ENCODE results near the gene P4HA1. TPM values are rescaled to one million over a fixed set of nuclear protein-coding genes. Genes with fewer than 3 reads are reported as not detected.

P4HA1 gene
- polyA plus RNA-seq, 1 experiment: 245 TPM

DNA sequence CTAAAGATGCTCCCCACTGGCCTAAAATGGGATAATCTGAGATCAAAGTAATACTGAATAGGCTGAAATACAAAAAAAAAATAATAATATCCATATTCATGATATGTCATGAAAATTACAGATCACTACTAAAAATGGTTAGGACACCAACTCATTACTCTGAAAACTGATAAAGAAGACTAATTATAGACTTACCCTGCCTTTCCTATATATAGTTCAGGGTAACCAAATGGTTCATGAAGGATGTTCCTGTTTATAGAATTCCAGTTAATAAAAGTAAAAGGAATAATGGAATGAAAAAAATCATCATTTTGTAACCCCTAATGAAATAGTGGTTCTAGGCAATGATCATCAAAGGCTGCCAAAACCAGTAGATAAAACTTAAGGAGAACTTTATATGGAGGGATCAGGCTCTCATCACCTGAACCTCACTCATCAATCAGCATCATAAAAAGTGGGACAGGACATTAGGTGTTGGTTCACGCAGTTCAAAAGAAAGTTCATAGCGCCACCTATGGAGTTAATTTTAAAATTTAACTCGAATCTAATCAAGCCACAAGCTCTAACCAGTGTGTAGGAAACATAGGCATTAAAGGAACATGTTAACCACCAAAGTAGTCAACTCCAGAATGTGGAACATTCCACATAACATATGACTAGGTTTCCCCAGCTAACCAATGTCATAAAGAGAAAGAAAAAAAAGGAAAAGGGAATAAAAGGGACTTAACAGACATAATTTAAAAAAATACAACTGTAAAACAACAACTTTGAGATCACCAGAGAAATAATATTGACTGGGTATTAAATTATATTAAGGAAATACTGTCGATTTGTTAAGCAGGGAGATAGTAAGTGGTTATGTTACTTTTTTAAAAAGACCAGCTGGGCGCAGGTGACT is 35.7 kb downstream of the P4HA1 start:
- Histone ChIP-seq H3K9me3 (ENCODE audit: control insufficient read depth, insufficient read depth, low read length) (no peaks in the 10 kb centered on the region), H3K27ac (ENCODE audit: low read depth, low read length) (no peak overlapping the region), H3K4me3 (ENCODE audit: low read depth, low read length) (no peak overlapping the region), H3K27me3 (ENCODE audit: control insufficient read depth, insufficient read depth, low read length) (no peaks in the 10 kb centered on the region)
- ChIA-PET POLR2A (interaction anchor here (0.7 to 2.1 kb wide), 2 partner anchors 35 to 729 kb away, joined by 6 to 9 read pairs; partner anchors contain the start of gene P4HA1), CTCF (interaction anchor here (0.6 to 1.1 kb wide), 8 partner anchors 8 to 696 kb away, joined by 3 to 6 read pairs (median 4); no protein-coding TSS in a partner anchor)
- DNase-seq (ENCODE audit: low read depth, low spot score): no peak
- peak; percentile 48 for TF ChIP-seq CTCF (IDR thresholded peaks at IDR 0.05; ENCODE audit: low read depth, low read length)

DNA sequence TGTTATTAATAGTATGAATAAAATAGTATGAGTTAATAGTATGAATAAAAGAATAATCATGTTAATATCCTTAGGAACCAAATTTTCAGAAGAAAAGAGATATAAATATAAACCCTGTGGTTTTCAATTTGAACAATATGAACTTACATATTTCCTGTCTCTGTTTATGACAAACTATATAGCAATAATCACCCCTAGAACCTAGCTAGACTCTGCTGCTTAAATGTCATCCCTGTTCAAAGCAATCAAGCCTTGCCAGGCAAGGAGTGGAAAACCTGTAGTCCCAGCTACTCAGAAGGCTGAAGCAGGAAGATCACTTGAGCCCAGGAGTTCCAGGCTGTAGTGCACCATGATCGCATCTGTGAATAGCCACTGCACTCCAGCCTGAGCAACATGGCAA is 36.5 kb downstream of the P4HA1 start:
- no peak for TF ChIP-seq CTCF (IDR thresholded peaks at IDR 0.05; ENCODE audit: low read depth, low read length)
- POLR2A ChIA-PET: no interaction called here
- Histone ChIP-seq H3K9me3 (ENCODE audit: control insufficient read depth, insufficient read depth, low read length) (no peaks in the 10 kb centered on the region), H3K27ac (ENCODE audit: low read depth, low read length) (no peak overlapping the region), H3K4me3 (ENCODE audit: low read depth, low read length) (no peak overlapping the region), H3K27me3 (ENCODE audit: control insufficient read depth, insufficient read depth, low read length) (no peaks in the 10 kb centered on the region)
- CTCF ChIA-PET: no interaction called here
- DNase-seq (ENCODE audit: low read depth, low spot score): no peak

- H3K9me3 ChIP-seq (ENCODE audit: control insufficient read depth, insufficient read depth, low read length): no peaks in the 10 kb centered on the region
- no peak overlapping the region for H3K4me3 ChIP-seq (ENCODE audit: low read depth, low read length)
- ChIA-PET CTCF (interaction anchor here (0.7 kb wide), 1 partner anchor 187 kb away, joined by 6 read pairs; no protein-coding TSS in a partner anchor), POLR2A (interaction anchor here (0.6 kb wide), 1 partner anchor 683 kb away, joined by 3 read pairs; no protein-coding TSS in a partner anchor)
- no peaks in the 10 kb centered on the region for H3K27me3 ChIP-seq (ENCODE audit: control insufficient read depth, insufficient read depth, low read length)
- no peak for TF ChIP-seq CTCF (IDR thresholded peaks at IDR 0.05; ENCODE audit: low read depth, low read length)
- DNase-seq (ENCODE audit: low read depth, low spot score): no peak
- no peak overlapping the region for H3K27ac ChIP-seq (ENCODE audit: low read depth, low read length)
Measured at GRCh38 chr10:73058057-73058591, 38.5 kb downstream of the P4HA1 start.

DNA sequence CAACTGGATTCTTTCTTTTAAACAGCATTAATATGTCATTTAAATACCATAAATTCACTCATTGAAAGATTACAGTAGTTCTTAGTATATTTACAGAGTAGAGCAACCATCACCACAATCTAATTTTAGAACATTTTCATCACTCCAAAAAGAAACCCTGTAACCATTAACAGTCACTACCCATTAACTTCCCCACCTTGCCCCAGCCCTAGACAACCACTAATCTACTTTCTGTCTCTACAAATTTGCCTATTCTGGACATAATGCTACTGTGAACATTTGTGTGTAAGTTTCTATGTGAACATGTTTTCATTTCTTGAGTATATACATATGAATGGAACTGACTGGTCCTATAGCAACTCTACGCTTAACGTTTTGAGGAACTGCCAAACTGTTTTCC is 42.4 kb downstream of the P4HA1 start:
- TF ChIP-seq CTCF (IDR thresholded peaks at IDR 0.05; ENCODE audit: low read depth, low read length): no peak
- Histone ChIP-seq H3K4me3 (ENCODE audit: low read depth, low read length) (no peak overlapping the region), H3K27me3 (ENCODE audit: control insufficient read depth, insufficient read depth, low read length) (no peaks in the 10 kb centered on the region), H3K9me3 (ENCODE audit: control insufficient read depth, insufficient read depth, low read length) (no peaks in the 10 kb centered on the region), H3K27ac (ENCODE audit: low read depth, low read length) (no peak overlapping the region)
- no peak for DNase-seq (ENCODE audit: low read depth, low spot score)
- ChIA-PET POLR2A (no interaction called here), CTCF (no interaction called here)

- Histone ChIP-seq H3K27ac (ENCODE audit: low read depth, low read length) (no peak overlapping the region), H3K4me3 (ENCODE audit: low read depth, low read length) (no peak overlapping the region), H3K27me3 (ENCODE audit: control insufficient read depth, insufficient read depth, low read length) (no peaks in the 10 kb centered on the region), H3K9me3 (ENCODE audit: control insufficient read depth, insufficient read depth, low read length) (no peaks in the 10 kb centered on the region)
- CTCF ChIA-PET: interaction anchor here (1.5 kb wide), 1 partner anchor 8 kb away, joined by 4 read pairs; no protein-coding TSS in a partner anchor
- POLR2A ChIA-PET: no interaction called here
- DNase-seq (ENCODE audit: low read depth, low spot score): no peak
- no peak for TF ChIP-seq CTCF (IDR thresholded peaks at IDR 0.05; ENCODE audit: low read depth, low read length)
Measured at GRCh38 chr10:73053275-73053674, 43.4 kb downstream of the P4HA1 start.

All from AG04450 (cell line).